HCT116 (cell line): Measurements from ENCODE around the gene LCN10. TPM values are rescaled to one million over a fixed set of nuclear protein-coding genes. Genes with fewer than 3 reads are reported as not detected.
"Not testable (repeated sequence)": the region's sequence is repeated elsewhere in the genome, so short reads cannot be mapped to it uniquely, and the experiment has no call there.

Experiments
- ATAC-seq: fragments of 200-7000 bp; cut with Tn5 transposase; 2 replicates; pipeline ENCODE4 v1.9.1; 2020; ENCODE audit warnings: mild to moderate bottlenecking, moderate library complexity
- BruUV-seq: library from RNA; stranded (reverse); fragments of 400-500 nt; replicated peaks from 2 replicates; lab custom pipeline; 2021; lab: Mats Ljungman, UMichigan
- CTCF ChIA-PET: fragments of 300-600 bp; sonication (Branson Sonifier 250); formaldehyde crosslinking; loops from one replicate; lab custom pipeline; 2021; ENCODE audit warnings: antibody characterized with exemption; lab: Charles Lee
- POLR2A ChIA-PET: fragments of 300-600, 350-600 bp; sonication (Branson Sonifier 250); formaldehyde crosslinking; loops from one replicate; lab custom pipeline; 2021; ENCODE audit warnings: antibody characterized with exemption; lab: Charles Lee
- RAD21 ChIA-PET, 2 experiments: fragments of 300-600 bp; sonication (Branson Sonifier 250); formaldehyde crosslinking; loops; one replicate each; lab custom pipeline; 2023; ENCODE audit warnings: low total read pairs in 2 of 2; ENCODE audit not compliant: uncharacterized antibody in 2 of 2, unreplicated experiment in 2 of 2, low non-redundant PET in 1 of 2; lab: Charles Lee
- DNase-seq: peaks from one replicate; pipeline ENCODE4 v3.0.0-alpha.2; 2010; ENCODE audit warnings: low read depth, low spot score
- H2AFZ ChIP-seq: fragments of 200-600 bp; shearing (Covaris generic), sonication (generic); 2 replicates; pipeline ENCODE4 v1.6.1; 2017; ENCODE audit warnings: low read depth, mixed run types, mixed read lengths, antibody characterized with exemption, low read length; ENCODE audit not compliant: poor library complexity, severe bottlenecking
- H3K27ac ChIP-seq: 2 replicates; pipeline ENCODE4 v1.5.1; 2012; ENCODE audit warnings: low read depth, low read length
- H3K27me3 ChIP-seq: fragments of 200-600 bp; sonication (generic); 2 replicates; pipeline ENCODE4 v1.6.1; 2016; ENCODE audit warnings: mixed run types, low read length, mixed read lengths; ENCODE audit not compliant: insufficient read depth
- H3K36me3 ChIP-seq, 2 experiments: fragments of 200-500 bp in 1 of 2; fragments of 200-600 bp in 1 of 2; sonication (Bioruptor generic) in 1 of 2; sonication (generic) in 1 of 2; 2 replicates each; pipeline versions ENCODE4 v1.5.1 to v1.6.1; 2014 to 2016; ENCODE audit warnings: low read length in 2 of 2, inconsistent platforms in 1 of 2, mixed read lengths in 1 of 2, mixed run types in 1 of 2; ENCODE audit not compliant: insufficient read depth in 2 of 2, control insufficient read depth in 1 of 2
- H3K4me1 ChIP-seq, 2 experiments: fragments of 200-600 bp in 1 of 2; sonication (generic) in 1 of 2; 2 replicates each; pipeline versions ENCODE4 v1.5.1 to v1.6.1; 2012 to 2017; ENCODE audit warnings: low read length in 2 of 2, inconsistent platforms in 1 of 2, mild to moderate bottlenecking in 1 of 2, mixed read lengths in 1 of 2, mixed run types in 1 of 2, moderate library complexity in 1 of 2; ENCODE audit not compliant: insufficient read depth in 2 of 2, control insufficient read depth in 1 of 2
- H3K4me2 ChIP-seq: fragments of 200-600 bp; sonication (generic); 2 replicates; pipeline ENCODE4 v1.6.1; 2017; ENCODE audit warnings: mixed run types, low read length, mixed read lengths
- H3K4me3 ChIP-seq, 2 experiments: fragments of 200-600 bp in 1 of 2; sonication (generic) in 1 of 2; replicated peaks in 1 of 2; 2 replicates each; pipeline ENCODE4 v1.5.1; 2011 to 2016; ENCODE audit warnings: low read length in 2 of 2, control low read depth in 1 of 2, low read depth in 1 of 2, mild to moderate bottlenecking in 1 of 2, mixed read lengths in 1 of 2, mixed run types in 1 of 2
- H3K79me2 ChIP-seq: fragments of 200-600 bp; sonication (generic); 2 replicates; pipeline ENCODE4 v1.6.1; 2017; ENCODE audit warnings: mild to moderate bottlenecking, mixed run types, low read length, moderate library complexity, mixed read lengths; ENCODE audit not compliant: insufficient read depth
- H3K9ac ChIP-seq: fragments of 200-600 bp; sonication (generic); 2 replicates; pipeline ENCODE4 v1.6.1; 2016; ENCODE audit warnings: low read length, mixed read lengths
- H3K9me2 ChIP-seq: fragments of 200-600 bp; sonication (generic), shearing (Covaris generic); 2 replicates; pipeline ENCODE4 v1.6.1; 2017; ENCODE audit warnings: mixed run types, mild to moderate bottlenecking, moderate library complexity; ENCODE audit not compliant: insufficient read depth
- H3K9me3 ChIP-seq, 2 experiments: fragments of 200-500 bp in 1 of 2; fragments of 200-600 bp in 1 of 2; sonication (Bioruptor generic) in 1 of 2; sonication (generic) in 1 of 2; 2 replicates each; pipeline ENCODE4 v1.6.1; 2014 to 2017; ENCODE audit warnings: low read length in 2 of 2, mixed read lengths in 2 of 2, inconsistent platforms in 1 of 2, low read depth in 1 of 2, mild to moderate bottlenecking in 1 of 2, mixed run types in 1 of 2, moderate library complexity in 1 of 2; ENCODE audit not compliant: control insufficient read depth in 1 of 2, insufficient read depth in 1 of 2
- H4K20me1 ChIP-seq: fragments of 200-600 bp; sonication (generic), shearing (Covaris generic); 2 replicates; pipeline ENCODE4 v1.6.1; 2017; ENCODE audit warnings: mixed run types, mild to moderate bottlenecking, moderate library complexity; ENCODE audit not compliant: insufficient read depth
- CBX3 ChIP-seq: IDR thresholded peaks from 2 replicates; pipeline ENCODE4 v1.6.1; 2012; ENCODE audit warnings: low read depth
- CEBPB ChIP-seq: IDR thresholded peaks from 2 replicates; pipeline ENCODE4 v1.6.1; 2012; ENCODE audit warnings: low read depth
- CTCF ChIP-seq, 3 experiments: fragments of 200-600 bp in 1 of 3; sonication (generic) in 1 of 3; IDR thresholded peaks in 2 of 3; conservative IDR thresholded peaks in 1 of 3; 2 replicates each; pipeline ENCODE4 v1.5.1; 2012 to 2017; ENCODE audit warnings: low read depth in 2 of 3, low read length in 2 of 3, antibody characterized with exemption in 1 of 3, borderline replicate concordance in 1 of 3, control low read depth in 1 of 3, mild to moderate bottlenecking in 1 of 3, mixed read lengths in 1 of 3, mixed run types in 1 of 3, moderate library complexity in 1 of 3; ENCODE audit not compliant: insufficient read depth in 1 of 3
- EZH2phosphoT487 ChIP-seq: fragments of 200-600 bp; IDR thresholded peaks from 2 replicates; pipeline ENCODE4 v1.6.1; 2018; ENCODE audit warnings: antibody characterized with exemption, borderline replicate concordance
- RAD21 ChIP-seq: IDR thresholded peaks from 2 replicates; pipeline ENCODE4 v1.6.1; 2012; ENCODE audit warnings: low read depth, mild to moderate bottlenecking
- SP1 ChIP-seq: IDR thresholded peaks from 2 replicates; pipeline ENCODE4 v1.6.1; 2012; ENCODE audit warnings: low read depth
- ZBTB33 ChIP-seq: IDR thresholded peaks from 2 replicates; pipeline ENCODE4 v1.6.1; 2011; ENCODE audit warnings: mild to moderate bottlenecking, low read length, moderate library complexity; ENCODE audit not compliant: insufficient replicate concordance; ENCODE audit errors: extremely low read depth
- ZNF274 ChIP-seq: fragments of 200-500 bp; sonication (Bioruptor generic); IDR thresholded peaks from 2 replicates; pipeline ENCODE4 v1.6.1; 2014; ENCODE audit warnings: mild to moderate bottlenecking, low read depth, low read length, inconsistent platforms
- intact Hi-C: fragments of 100-400 bp; cut with micrococcal nuclease; formaldehyde crosslinking; loops from 2 replicates; pipeline ENCODE4 v1.10.0; 2022
- total RNA-seq: library from RNA; stranded (reverse); gene quantifications from one replicate; pipeline ENCODE4 v1.2.1, GENCODE V29; 2021; ENCODE audit not compliant: unreplicated experiment

The LCN10 gene
- total RNA-seq, 1 experiment from 2014 or later: not detected

- CTCF ChIA-PET: interaction anchor here (0.9 kb wide), 1 partner anchor 326 kb away, joined by 3 read pairs; the partner anchor contains the start of gene MAN1B1
- intact Hi-C loops, H3K36me3 ChIP-seq, BruUV-seq, H3K27me3 ChIP-seq, POLR2A ChIA-PET, H3K9me2 ChIP-seq, RAD21 ChIA-PET, H3K4me3 ChIP-seq, H4K20me1 ChIP-seq, H3K27ac ChIP-seq, H3K79me2 ChIP-seq, H3K9me3 ChIP-seq: not testable (repeated sequence)
- Histone ChIP-seq H2AFZ (peak overlapping the region; percentile 82), H3K4me2 (peak overlapping the region; percentile 58), H3K9ac (0 out of 2 replicates have a peak overlapping the region, but pooled peaks have one; percentile 13), H3K4me1 (peaks cover 13 to 25% of the 10 kb centered on the region in 2 experiments; a peak in 3 of 4 replicates)
- peak; percentile 56 for DNase-seq
- TF ChIP-seq RAD21 (peak; percentile 42; the same call in 1 of the 2 replicates), CTCF (IDR thresholded peaks at IDR 0.05 in 2 of 3, conservative IDR thresholded peaks at IDR 0.05 in 1 of 3; ENCODE audit: borderline replicate concordance in 1 of 3, insufficient read depth in 1 of 3, low read depth in 2 of 3, low read length in 2 of 3) (peak; percentile 56 to 83 (median 67); a peak in 5 of 6 replicates)
- peak; percentile 80 for ATAC-seq
Observed at GRCh38 chr9:136760834-136761544, 18.2 kb upstream of the LCN10 start.

GRCh38 chr9:136760424-136760823 lies 17.7 kb upstream of the LCN10 start:
- peak overlapping the region; percentile 82 for H2AFZ ChIP-seq
- DNase-seq (no peak), ATAC-seq (peak; percentile 0; the same call in 1 of the 2 replicates)
- H4K20me1 ChIP-seq: no peaks in the 10 kb centered on the region
- ChIA-PET POLR2A (no interaction called here), RAD21 (no interaction called here), CTCF (no interaction called here)
- intact Hi-C loops: no loop called here
- no peak overlapping the region for H3K4me3 ChIP-seq
- no peaks in the 10 kb centered on the region for H3K9me2 ChIP-seq
- H3K27me3 ChIP-seq: no peaks in the 10 kb centered on the region
- H3K4me1 ChIP-seq: peaks cover 13 to 25% of the 10 kb centered on the region in 2 experiments; a peak in 3 of 4 replicates
- no peak overlapping the region for H3K9ac ChIP-seq
- H3K36me3 ChIP-seq: no peaks in the 10 kb centered on the region
- peaks cover 0 to 7% of the 10 kb centered on the region in 2 experiments; a peak in 2 of 4 replicates for H3K9me3 ChIP-seq
- no peaks in the 10 kb centered on the region for H3K79me2 ChIP-seq
- TF ChIP-seq ZNF274: no peak
- no peak for TF ChIP-seq CBX3
- no peak for TF ChIP-seq EZH2phosphoT487
- no peak for TF ChIP-seq CEBPB
- TF ChIP-seq ZBTB33: no peak
- no peak for TF ChIP-seq SP1
- H3K27ac ChIP-seq: no peak overlapping the region
- peak overlapping the region; percentile 58; the same call in 1 of the 2 replicates for H3K4me2 ChIP-seq
- no TSS peak for BruUV-seq
